ENCODE data around the gene UPF3A.

Gene UPF3A, protein sequence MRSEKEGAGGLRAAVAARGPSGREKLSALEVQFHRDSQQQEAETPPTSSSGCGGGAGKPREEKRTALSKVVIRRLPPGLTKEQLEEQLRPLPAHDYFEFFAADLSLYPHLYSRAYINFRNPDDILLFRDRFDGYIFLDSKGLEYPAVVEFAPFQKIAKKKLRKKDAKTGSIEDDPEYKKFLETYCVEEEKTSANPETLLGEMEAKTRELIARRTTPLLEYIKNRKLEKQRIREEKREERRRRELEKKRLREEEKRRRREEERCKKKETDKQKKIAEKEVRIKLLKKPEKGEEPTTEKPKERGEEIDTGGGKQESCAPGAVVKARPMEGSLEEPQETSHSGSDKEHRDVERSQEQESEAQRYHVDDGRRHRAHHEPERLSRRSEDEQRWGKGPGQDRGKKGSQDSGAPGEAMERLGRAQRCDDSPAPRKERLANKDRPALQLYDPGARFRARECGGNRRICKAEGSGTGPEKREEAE

DNA sequence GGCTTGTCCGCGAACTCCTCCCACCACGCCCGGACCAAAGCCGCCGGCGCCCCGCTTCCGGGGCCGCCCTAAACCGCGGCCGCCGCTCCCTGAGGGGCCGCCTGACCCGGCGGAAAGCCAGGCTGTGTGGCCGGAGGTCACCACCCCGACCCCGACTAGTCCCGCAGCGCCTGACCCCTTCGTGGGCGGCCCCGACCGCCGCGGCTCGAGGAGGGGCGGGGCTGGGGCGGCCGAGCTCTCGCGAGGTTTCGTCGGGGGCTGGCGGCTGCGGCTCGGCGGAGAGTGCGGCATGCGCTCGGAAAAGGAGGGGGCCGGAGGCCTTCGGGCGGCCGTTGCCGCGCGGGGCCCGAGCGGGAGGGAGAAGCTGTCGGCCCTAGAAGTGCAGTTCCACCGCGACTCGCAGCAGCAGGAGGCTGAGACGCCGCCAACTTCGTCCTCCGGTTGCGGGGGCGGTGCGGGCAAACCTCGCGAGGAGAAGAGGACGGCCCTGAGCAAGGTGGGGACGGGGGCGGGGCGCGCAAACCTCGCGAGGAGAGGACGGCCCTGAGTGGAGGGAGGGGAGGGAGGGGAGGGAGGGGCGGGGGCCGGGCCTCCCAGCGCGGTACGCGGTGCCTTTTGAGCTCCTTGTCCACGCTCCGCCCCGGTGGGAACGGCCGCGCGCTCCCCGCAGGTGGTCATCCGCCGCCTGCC, at the start of gene UPF3A:
UPF3A (plus strand) TSS at position 251 of the 690 bp plus-strand sequence; CDS start at position 290, 39 bp downstream.
- Histone ChIP-seq H3K9me3 (ENCODE audit: insufficient read depth, low read length) (no peaks in the 10 kb centered on the region), H2AFZ (ENCODE audit: low read depth, low read length) (peak within 1 kb of the TSS; percentile 92), H3K4me3 (ENCODE audit: low read length) (peak within 1 kb of the TSS; percentile 80), H4K20me1 (ENCODE audit: insufficient read depth, low read length) (0 out of 2 replicates have a peak, but pooled peaks cover 4% of the 10 kb centered on the region), H3K27ac (ENCODE audit: low read length) (peak within 1 kb of the TSS; percentile 86), H3K27me3 (ENCODE audit: low read depth, low read length) (no peaks in the 10 kb centered on the region), H3K79me2 (ENCODE audit: low read length) (peaks cover 31% of the 10 kb centered on the region), H3K36me3 (replicated peaks; ENCODE audit: low read depth, low read length) (peaks cover 23% of the 10 kb centered on the region), H3K4me2 (ENCODE audit: low read length) (peak within 1 kb of the TSS; percentile 81), H3K9ac (ENCODE audit: low read length) (peak within 1 kb of the TSS; percentile 88), H3K4me1 (ENCODE audit: low read length) (peaks cover 19% of the 10 kb centered on the region)
- TF ChIP-seq, protein P1, sequence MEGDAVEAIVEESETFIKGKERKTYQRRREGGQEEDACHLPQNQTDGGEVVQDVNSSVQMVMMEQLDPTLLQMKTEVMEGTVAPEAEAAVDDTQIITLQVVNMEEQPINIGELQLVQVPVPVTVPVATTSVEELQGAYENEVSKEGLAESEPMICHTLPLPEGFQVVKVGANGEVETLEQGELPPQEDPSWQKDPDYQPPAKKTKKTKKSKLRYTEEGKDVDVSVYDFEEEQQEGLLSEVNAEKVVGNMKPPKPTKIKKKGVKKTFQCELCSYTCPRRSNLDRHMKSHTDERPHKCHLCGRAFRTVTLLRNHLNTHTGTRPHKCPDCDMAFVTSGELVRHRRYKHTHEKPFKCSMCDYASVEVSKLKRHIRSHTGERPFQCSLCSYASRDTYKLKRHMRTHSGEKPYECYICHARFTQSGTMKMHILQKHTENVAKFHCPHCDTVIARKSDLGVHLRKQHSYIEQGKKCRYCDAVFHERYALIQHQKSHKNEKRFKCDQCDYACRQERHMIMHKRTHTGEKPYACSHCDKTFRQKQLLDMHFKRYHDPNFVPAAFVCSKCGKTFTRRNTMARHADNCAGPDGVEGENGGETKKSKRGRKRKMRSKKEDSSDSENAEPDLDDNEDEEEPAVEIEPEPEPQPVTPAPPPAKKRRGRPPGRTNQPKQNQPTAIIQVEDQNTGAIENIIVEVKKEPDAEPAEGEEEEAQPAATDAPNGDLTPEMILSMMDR (IDR thresholded peaks at IDR 0.05; ENCODE audit: low read depth, low read length): no peak
- TF ChIP-seq EZH2phosphoT487 (IDR thresholded peaks at IDR 0.05; ENCODE audit: low read depth): no peak

DNA sequence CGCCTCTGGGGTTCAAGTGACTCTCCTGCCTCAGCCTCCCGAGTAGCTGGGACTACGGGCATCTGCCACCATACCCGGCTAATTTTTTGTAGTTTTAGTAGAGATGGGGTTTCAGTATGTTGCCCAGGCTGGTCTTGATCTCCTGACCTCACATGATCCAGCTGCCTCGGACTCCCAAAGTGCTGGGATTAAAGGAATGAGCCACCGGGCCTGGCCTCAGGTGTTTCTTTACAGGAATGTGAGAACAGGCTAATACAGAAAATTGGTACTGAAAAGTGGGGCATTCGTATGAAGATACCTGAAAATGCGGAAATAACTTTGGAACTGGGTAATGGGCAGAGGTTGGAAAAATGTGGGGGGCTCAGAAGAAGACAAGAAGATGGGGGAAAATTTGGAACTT, 49.5 kb upstream of the UPF3A start:
- peaks cover 13% of the 10 kb centered on the region for H3K4me1 ChIP-seq (ENCODE audit: low read length)
- H3K9ac ChIP-seq (ENCODE audit: low read length): no peak overlapping the region
- peaks cover 11% of the 10 kb centered on the region; the same call in 1 of the 2 replicates for H4K20me1 ChIP-seq (ENCODE audit: insufficient read depth, low read length)
- H3K36me3 ChIP-seq (replicated peaks; ENCODE audit: low read depth, low read length): peaks cover 3% of the 10 kb centered on the region
- H3K9me3 ChIP-seq (ENCODE audit: insufficient read depth, low read length): no peaks in the 10 kb centered on the region
- no peak overlapping the region for H3K4me3 ChIP-seq (ENCODE audit: low read length)
- H3K4me2 ChIP-seq (ENCODE audit: low read length): no peak overlapping the region
- H3K27me3 ChIP-seq (ENCODE audit: low read depth, low read length): peaks cover 28% of the 10 kb centered on the region
- H2AFZ ChIP-seq (ENCODE audit: low read depth, low read length): no peak overlapping the region
- TF ChIP-seq, protein P1 (IDR thresholded peaks at IDR 0.05; ENCODE audit: low read depth, low read length): no peak
- TF ChIP-seq EZH2phosphoT487 (IDR thresholded peaks at IDR 0.05; ENCODE audit: low read depth): no peak
- peaks cover 21% of the 10 kb centered on the region for H3K79me2 ChIP-seq (ENCODE audit: low read length)
- no peak overlapping the region for H3K27ac ChIP-seq (ENCODE audit: low read length)

DNA sequence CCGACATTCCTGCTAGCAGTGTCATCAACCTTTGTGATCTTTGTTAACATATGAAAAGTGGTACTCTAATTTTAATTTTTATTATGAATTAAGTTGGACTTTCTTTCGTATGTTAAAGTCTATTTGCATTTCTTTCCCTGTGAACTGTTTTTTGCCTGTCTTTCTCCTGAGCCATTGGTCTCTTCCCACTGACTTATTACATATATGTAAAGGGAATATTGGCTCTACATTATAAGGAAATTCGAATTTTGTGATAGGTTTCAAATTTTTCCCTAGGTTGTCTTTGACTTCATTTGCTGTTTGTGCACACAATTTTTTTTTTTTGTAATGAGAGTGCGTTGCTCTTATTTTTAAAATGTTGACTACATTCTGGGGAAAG, 47.1 kb upstream of the UPF3A start:
- H3K4me3 ChIP-seq (ENCODE audit: low read length): peak overlapping the region; percentile 80
- peak overlapping the region; percentile 97 for H2AFZ ChIP-seq (ENCODE audit: low read depth, low read length)
- TF ChIP-seq, protein P1 (IDR thresholded peaks at IDR 0.05; ENCODE audit: low read depth, low read length): no peak
- no peak for TF ChIP-seq EZH2phosphoT487 (IDR thresholded peaks at IDR 0.05; ENCODE audit: low read depth)

More for the DNA sequence above, 47.1 kb upstream of the UPF3A start:
- no peak overlapping the region for H3K27ac ChIP-seq (ENCODE audit: low read length)
- peaks cover 11% of the 10 kb centered on the region; the same call in 1 of the 2 replicates for H4K20me1 ChIP-seq (ENCODE audit: insufficient read depth, low read length)
- peaks cover 23% of the 10 kb centered on the region for H3K79me2 ChIP-seq (ENCODE audit: low read length)
- peaks cover 15% of the 10 kb centered on the region for H3K36me3 ChIP-seq (replicated peaks; ENCODE audit: low read depth, low read length)
- H3K9me3 ChIP-seq (ENCODE audit: insufficient read depth, low read length): no peaks in the 10 kb centered on the region
- H3K4me2 ChIP-seq (ENCODE audit: low read length): peak overlapping the region; percentile 80
- peak overlapping the region; percentile 33; the same call in 1 of the 2 replicates for H3K9ac ChIP-seq (ENCODE audit: low read length)
- peaks cover 10% of the 10 kb centered on the region for H3K4me1 ChIP-seq (ENCODE audit: low read length)
- peaks cover 16% of the 10 kb centered on the region for H3K27me3 ChIP-seq (ENCODE audit: low read depth, low read length)
